Fibroblast of skin of right biceps (primary cell): ENCODE results near the gene VPS37C.
A peak's percentile ranks its signal among the peaks of the same experiment; 100 is the strongest.

Source experiments
- DNase-seq: peaks from one replicate; pipeline ENCODE4 v3.0.0-alpha.2; 2013

The VPS37C gene

GRCh38 chr11:61092280-61092766 is 68.9 kb downstream of the VPS37C start:
- no peak for DNase-seq

GRCh38 chr11:61091373-61092279 is 69.6 kb downstream of the VPS37C start:
- peak; percentile 53 for DNase-seq

- DNase-seq, result no peak
Observed at GRCh38 chr11:61090982-61091372, 70.2 kb downstream of the VPS37C start.

- no peak for DNase-seq
Observed at GRCh38 chr11:61090521-61090920, 70.7 kb downstream of the VPS37C start.

GRCh38 chr11:61089806-61090491 is 71.3 kb downstream of the VPS37C start:
- no peak for DNase-seq

GRCh38 chr11:61087426-61088119 is 73.7 kb downstream of the VPS37C start:
- DNase-seq, result no peak

- DNase-seq, result no peak
Observed at GRCh38 chr11:61083601-61084147, 77.6 kb downstream of the VPS37C start.

GRCh38 chr11:61082931-61083531 is 78.2 kb downstream of the VPS37C start:
- DNase-seq, result no peak

- no peak for DNase-seq
Observed at GRCh38 chr11:61082062-61082870, 79.0 kb downstream of the VPS37C start.

- DNase-seq, result no peak
Observed at GRCh38 chr11:61080986-61081590, 80.1 kb downstream of the VPS37C start.

- DNase-seq, result no peak
Observed at GRCh38 chr11:61080526-61080925, 80.7 kb downstream of the VPS37C start.
